WERI-Rb-1 (cell line): ENCODE measurements around the gene RRAD.
"Not testable (repeated sequence)": the region's sequence is repeated elsewhere in the genome, so short reads cannot be mapped to it uniquely, and the experiment has no call there.

Experiments
- DNase-seq: peaks from one replicate; pipeline ENCODE4 v3.0.0-alpha.2; 2020
- H3K27ac ChIP-seq: fragments of 250-450 bp; sonication (Bioruptor Pico); 2 replicates; pipeline ENCODE4 v1.5.1; 2020; ENCODE audit warnings: mild to moderate bottlenecking, moderate library complexity
- H3K27me3 ChIP-seq: fragments of 250-450 bp; sonication (Bioruptor Pico); 2 replicates; pipeline ENCODE4 v1.5.1; 2021; ENCODE audit warnings: mild to moderate bottlenecking, low read depth, moderate library complexity; ENCODE audit not compliant: insufficient read depth, severe bottlenecking
- H3K36me3 ChIP-seq: fragments of 250-450 bp; sonication (Bioruptor Pico); 2 replicates; pipeline ENCODE4 v1.5.1; 2020; ENCODE audit warnings: mild to moderate bottlenecking, moderate library complexity
- H3K4me3 ChIP-seq: 2 replicates; pipeline ENCODE4 v1.5.1; 2011; ENCODE audit warnings: low read depth, mild to moderate bottlenecking, control low read depth, low read length
- H3K9me3 ChIP-seq: fragments of 250-450 bp; sonication (Bioruptor Pico); 2 replicates; pipeline ENCODE4 v1.5.1; 2021; ENCODE audit warnings: mild to moderate bottlenecking, moderate library complexity; ENCODE audit not compliant: severe bottlenecking
- TF ChIP-seq, protein P1 (sequence below): IDR thresholded peaks from 2 replicates; pipeline ENCODE4 v1.5.1; 2011; ENCODE audit warnings: low read depth, mild to moderate bottlenecking, control low read depth, inconsistent platforms, low read length

The RRAD gene, protein sequence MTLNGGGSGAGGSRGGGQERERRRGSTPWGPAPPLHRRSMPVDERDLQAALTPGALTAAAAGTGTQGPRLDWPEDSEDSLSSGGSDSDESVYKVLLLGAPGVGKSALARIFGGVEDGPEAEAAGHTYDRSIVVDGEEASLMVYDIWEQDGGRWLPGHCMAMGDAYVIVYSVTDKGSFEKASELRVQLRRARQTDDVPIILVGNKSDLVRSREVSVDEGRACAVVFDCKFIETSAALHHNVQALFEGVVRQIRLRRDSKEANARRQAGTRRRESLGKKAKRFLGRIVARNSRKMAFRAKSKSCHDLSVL

DNA sequence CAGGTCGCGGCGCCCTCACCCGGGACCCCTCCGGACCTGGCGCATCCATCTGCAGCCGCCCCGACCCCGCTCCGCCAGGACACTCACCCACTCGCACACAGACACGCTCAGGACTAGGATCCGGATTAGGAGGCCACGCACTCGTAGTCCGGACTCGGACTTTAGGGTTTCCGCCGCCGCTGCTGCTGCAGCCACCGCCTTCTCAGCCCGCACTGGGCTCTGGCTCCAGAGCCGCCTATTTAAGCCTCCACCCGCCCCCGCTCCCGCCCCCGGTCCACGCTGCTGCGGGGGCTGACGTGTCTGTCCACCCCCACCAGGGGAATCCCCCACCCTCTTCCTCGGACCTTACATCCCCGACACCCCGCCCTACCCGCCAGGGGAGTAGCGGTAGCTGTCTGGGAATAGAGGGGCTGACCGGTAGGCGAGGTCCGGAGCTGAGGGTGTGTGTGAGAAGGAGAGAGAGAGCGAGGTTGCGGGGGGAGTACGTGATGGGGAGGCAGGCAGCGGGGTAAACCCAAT lies at the start of gene RRAD:
Gene RRAD, minus strand, starts transcription at position 214 of the 519 bp plus-strand sequence. CDS start 356 bp downstream, outside the sequence.
- Histone ChIP-seq H3K27me3 (no peaks in the 10 kb centered on the region), H3K4me3 (peak within 1 kb of the TSS; percentile 71), H3K27ac (peak within 1 kb of the TSS; percentile 78), H3K9me3 (no peaks in the 10 kb centered on the region), H3K36me3 (peaks cover 36% of the 10 kb centered on the region)
- TF ChIP-seq, protein P1, sequence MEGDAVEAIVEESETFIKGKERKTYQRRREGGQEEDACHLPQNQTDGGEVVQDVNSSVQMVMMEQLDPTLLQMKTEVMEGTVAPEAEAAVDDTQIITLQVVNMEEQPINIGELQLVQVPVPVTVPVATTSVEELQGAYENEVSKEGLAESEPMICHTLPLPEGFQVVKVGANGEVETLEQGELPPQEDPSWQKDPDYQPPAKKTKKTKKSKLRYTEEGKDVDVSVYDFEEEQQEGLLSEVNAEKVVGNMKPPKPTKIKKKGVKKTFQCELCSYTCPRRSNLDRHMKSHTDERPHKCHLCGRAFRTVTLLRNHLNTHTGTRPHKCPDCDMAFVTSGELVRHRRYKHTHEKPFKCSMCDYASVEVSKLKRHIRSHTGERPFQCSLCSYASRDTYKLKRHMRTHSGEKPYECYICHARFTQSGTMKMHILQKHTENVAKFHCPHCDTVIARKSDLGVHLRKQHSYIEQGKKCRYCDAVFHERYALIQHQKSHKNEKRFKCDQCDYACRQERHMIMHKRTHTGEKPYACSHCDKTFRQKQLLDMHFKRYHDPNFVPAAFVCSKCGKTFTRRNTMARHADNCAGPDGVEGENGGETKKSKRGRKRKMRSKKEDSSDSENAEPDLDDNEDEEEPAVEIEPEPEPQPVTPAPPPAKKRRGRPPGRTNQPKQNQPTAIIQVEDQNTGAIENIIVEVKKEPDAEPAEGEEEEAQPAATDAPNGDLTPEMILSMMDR: no peak
- peak; percentile 69 for DNase-seq

DNA sequence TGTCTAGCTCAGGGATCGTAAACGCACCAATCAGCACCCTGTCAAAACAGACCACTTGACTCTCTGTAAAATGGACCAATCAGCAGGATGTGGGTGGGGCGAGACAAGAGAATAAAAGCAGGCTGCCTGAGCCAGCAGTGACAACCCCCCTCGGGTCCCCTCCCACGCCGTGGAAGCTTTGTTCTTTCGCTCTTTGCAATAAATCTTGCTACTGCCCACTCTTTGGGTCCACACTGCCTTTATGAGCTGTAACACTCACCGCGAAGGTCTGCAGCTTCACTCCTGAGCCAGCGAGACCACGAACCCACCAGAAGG lies 49.6 kb upstream of the RRAD start:
- not testable (repeated sequence) for H3K27ac ChIP-seq, H3K9me3 ChIP-seq, H3K36me3 ChIP-seq, H3K27me3 ChIP-seq, H3K4me3 ChIP-seq
- DNase-seq: peak; percentile 22

DNA sequence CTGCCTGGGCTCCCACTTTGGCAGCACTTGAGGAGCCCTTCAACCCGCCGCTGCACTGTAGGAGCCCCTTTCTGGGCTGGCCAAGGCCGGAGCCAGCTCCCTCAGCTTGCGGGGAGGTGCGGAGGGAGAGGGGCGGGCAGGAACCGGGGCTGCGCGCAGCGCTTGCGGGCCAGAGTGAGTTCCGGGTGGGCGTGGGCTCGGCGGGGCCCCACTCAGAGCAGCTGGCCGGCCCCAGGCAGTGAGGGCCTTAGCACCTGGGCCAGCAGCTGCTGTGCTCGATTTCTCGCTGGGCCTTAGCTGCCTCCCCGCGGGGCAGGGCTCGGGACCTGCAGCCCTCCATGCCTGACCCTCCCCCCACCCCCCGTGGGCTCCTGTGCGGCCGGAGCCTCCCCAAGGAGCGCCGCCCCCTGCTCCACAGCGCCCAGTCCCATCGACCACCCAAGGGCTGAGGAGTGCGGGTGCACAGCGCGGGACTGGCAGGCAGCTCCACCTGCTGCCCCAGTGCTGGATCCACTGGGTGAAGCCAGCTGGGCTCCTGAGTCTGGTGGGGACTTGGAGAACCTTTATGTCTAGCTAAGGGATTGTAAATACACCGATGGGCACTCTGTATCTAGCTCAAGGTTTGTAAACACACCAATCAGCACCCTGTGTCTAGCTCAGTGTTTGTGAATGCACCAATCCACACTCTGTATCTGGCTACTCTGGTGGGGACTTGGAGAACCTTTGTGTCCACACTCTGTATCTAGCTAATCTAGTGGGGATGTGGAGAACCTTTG lies 49.0 kb upstream of the RRAD start:
- not testable (repeated sequence) for H3K27ac ChIP-seq, DNase-seq, H3K9me3 ChIP-seq, H3K27me3 ChIP-seq, H3K4me3 ChIP-seq, H3K36me3 ChIP-seq

DNA sequence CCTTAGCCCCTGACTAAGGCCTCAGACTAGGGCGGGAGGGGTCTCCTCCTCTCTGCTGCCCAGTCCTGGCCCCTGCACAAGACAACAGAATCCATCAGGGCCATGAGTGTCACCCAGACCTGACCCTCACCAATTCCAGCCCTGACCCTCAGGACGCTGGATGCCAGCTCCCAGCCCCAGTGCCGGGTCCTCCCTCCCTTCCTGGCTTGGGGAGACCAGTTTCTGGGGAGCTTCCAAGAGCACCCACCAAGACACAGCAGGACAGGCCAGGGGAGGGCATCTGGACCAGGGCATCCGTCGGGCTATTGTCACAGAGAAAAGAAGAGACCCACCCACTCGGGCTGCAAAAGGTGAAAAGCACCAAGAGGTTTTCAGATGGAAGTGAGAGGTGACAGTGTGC lies 48.4 kb upstream of the RRAD start:
- no peak for DNase-seq
- Histone ChIP-seq H3K27ac (no peak overlapping the region), H3K9me3 (no peaks in the 10 kb centered on the region), H3K27me3 (no peaks in the 10 kb centered on the region), H3K36me3 (no peaks in the 10 kb centered on the region), H3K4me3 (no peak overlapping the region)
- TF ChIP-seq, protein P1: no peak

DNA sequence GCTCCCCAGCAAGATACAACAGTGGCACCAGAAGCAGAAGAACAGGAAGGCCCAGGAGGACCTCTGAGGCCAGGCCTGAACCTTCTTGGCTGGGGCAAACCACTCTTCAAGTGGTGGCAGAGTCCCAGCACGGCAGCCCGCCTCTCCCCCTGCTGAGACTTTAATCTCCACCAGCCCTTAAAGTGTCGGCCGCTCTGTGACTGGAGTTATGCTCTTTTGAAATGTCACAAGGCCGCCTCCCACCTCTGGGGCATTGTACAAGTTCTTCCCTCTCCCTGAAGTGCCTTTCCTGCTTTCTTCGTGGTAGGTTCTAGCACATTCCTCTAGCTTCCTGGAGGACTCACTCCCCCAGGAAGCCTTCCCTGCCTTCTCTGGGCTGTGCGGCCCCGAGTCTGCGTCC lies 47.6 kb upstream of the RRAD start:
- H3K9me3 ChIP-seq: no peaks in the 10 kb centered on the region
- TF ChIP-seq, protein P1: no peak
- H3K4me3 ChIP-seq: no peak overlapping the region
- H3K27ac ChIP-seq: no peak overlapping the region
- no peaks in the 10 kb centered on the region for H3K27me3 ChIP-seq
- H3K36me3 ChIP-seq: no peaks in the 10 kb centered on the region
- no peak for DNase-seq

DNA sequence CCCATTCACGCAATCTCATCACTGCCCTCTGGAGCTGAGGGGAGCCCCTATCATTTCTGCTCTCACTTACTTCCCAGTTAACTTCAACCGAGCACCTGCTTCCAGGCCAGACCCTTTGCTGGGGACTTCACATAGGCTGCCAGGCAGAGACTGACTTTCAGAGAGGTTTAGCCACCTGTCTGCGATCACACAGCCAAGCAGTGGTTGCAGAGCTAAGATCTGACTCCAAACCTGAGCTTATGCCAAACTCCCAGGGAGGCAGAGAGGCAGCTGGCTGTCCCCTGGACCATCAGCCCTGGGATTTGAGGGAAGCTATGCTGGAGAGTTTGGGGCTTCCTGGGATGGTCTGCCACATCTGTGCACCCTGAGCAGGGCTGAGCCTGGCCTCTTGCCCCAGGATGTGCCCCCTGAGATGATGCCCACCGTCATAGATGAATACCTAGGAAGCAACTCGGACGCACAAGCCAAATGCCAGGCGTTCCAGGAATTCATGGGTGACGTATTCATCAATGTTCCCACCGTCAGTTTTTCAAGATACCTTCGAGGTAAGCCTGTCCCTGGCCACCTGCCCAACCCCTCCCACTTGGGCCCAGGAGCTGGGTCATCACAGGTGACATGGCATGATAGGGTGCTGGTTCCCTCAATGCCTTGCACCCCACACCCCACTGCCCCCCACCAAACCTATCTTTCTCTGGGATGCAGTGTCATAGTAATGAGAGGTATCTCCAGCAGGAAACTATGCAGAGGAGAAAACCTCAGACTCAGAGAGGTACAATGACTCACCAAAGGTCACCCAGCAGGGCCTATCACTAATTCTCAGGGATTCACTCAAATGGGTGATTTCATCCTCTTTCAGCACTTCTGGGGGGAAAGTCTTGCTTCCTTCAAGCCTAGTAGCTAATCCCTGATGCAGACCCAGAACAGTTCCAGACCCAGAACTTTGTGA lies 45.7 kb upstream of the RRAD start:
- TF ChIP-seq, protein P1: no peak
- Histone ChIP-seq H3K27me3 (no peaks in the 10 kb centered on the region), H3K9me3 (no peaks in the 10 kb centered on the region), H3K27ac (no peak overlapping the region), H3K36me3 (no peaks in the 10 kb centered on the region), H3K4me3 (no peak overlapping the region)
- no peak for DNase-seq
